T-helper 1 cell treated with Interleukin-12 subunit alpha and Interleukin-12 subunit beta and Interleukin-4 antibody, amounts not matched to agents 30 μg/mL and 1 μg/mL, for 36 hours (primary cell): ENCODE results near the gene FOSL1.
"Not testable (repeated sequence)": the region's sequence is repeated elsewhere in the genome, so short reads cannot be mapped to it uniquely, and the experiment has no call there.

Experiments used
- H3K27ac Mint-ChIP-seq: one replicate; pipeline ENCODE4 v1.8.0; 2021; ENCODE audit warnings: mild to moderate bottlenecking, mixed read lengths
- H3K27me3 Mint-ChIP-seq: one replicate; pipeline ENCODE4 v1.8.0; 2021; ENCODE audit warnings: low read depth, mixed read lengths
- H3K36me3 Mint-ChIP-seq: one replicate; pipeline ENCODE4 v1.8.0; 2021; ENCODE audit warnings: low read depth, mixed read lengths
- H3K4me1 Mint-ChIP-seq: one replicate; pipeline ENCODE4 v1.8.0; 2021; ENCODE audit warnings: low read depth, mixed read lengths
- H3K4me3 Mint-ChIP-seq: one replicate; pipeline ENCODE4 v1.8.0; 2021; ENCODE audit warnings: mild to moderate bottlenecking, moderate library complexity, mixed read lengths
- H3K9me3 Mint-ChIP-seq: one replicate; pipeline ENCODE4 v1.8.0; 2021; ENCODE audit warnings: mixed read lengths

Gene FOSL1

DNA sequence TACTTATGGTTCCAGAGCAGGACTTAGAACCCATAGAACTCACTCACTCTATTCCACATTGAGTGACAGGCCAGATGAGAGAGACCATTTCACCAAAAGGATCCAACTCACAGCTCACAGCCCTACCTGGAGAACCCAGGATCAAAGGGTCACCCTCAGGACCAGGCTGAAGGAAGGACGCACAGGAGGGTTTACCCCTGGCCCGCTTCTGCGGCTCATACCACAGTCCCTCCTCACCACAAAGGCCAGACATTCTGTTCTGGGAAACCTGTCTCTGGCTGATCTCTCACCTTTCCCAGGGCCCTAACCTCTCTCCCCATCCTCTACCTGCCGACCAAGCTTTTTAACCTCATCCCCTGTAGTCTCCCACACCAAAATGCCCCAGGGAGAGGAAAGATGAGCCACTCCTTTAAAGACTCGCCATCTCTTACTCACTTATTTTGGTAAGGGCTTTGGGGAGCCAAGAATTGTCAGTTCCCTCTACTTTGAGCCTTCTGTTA, 4.7 kb downstream of the FOSL1 start:
- H3K4me3 Mint-ChIP-seq, result peak overlapping the region; percentile 25
- H3K27me3 Mint-ChIP-seq, result no peaks in the 10 kb centered on the region
- no peaks in the 10 kb centered on the region for H3K9me3 Mint-ChIP-seq
- peaks cover 2% of the 10 kb centered on the region for H3K36me3 Mint-ChIP-seq
- H3K27ac Mint-ChIP-seq, result peak overlapping the region; percentile 62
- peaks cover 41% of the 10 kb centered on the region for H3K4me1 Mint-ChIP-seq

GRCh38 chr11:65894034-65894591, 6.1 kb downstream of the FOSL1 start:
- Mint-ChIP-seq H3K4me1 (peaks cover 53% of the 10 kb centered on the region), H3K9me3 (no peaks in the 10 kb centered on the region), H3K27ac (peak overlapping the region; percentile 84), H3K36me3 (peaks cover 2% of the 10 kb centered on the region), H3K27me3 (no peaks in the 10 kb centered on the region), H3K4me3 (peak overlapping the region; percentile 65)

- Mint-ChIP-seq H3K9me3 (no peaks in the 10 kb centered on the region), H3K4me3 (peak overlapping the region; percentile 65), H3K27me3 (no peaks in the 10 kb centered on the region), H3K27ac (peak overlapping the region; percentile 84), H3K4me1 (peaks cover 57% of the 10 kb centered on the region), H3K36me3 (peaks cover 4% of the 10 kb centered on the region)
Observed at GRCh38 chr11:65892661-65893317, 7.4 kb downstream of the FOSL1 start.

DNA sequence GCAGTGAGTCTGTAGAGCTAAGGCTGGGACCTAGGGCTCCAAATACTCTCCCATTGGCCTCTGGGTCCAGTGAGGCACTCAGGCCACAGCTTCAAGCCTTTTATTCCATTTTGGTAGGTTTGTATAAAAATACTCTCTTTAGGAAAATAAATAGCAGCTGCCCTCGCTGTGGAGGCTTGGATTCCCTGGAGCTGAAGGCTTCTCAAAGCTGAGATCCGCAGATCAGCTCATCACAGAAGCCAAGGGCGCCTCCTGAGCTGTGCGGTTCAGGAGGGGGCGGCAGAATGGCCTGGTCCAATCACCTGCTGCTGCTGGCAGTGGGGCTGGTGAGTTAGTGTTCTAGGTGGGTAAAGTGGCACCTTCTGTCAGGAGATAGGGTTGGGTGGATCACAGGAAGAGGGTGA, 8.0 kb downstream of the FOSL1 start:
- not testable (repeated sequence) for H3K9me3 Mint-ChIP-seq, H3K27me3 Mint-ChIP-seq, H3K36me3 Mint-ChIP-seq
- H3K4me3 Mint-ChIP-seq, result peak overlapping the region; percentile 65
- H3K4me1 Mint-ChIP-seq, result peaks cover 57% of the 10 kb centered on the region
- peak overlapping the region; percentile 76 for H3K27ac Mint-ChIP-seq

- Mint-ChIP-seq H3K27ac (peak overlapping the region; percentile 76), H3K4me1 (peaks cover 58% of the 10 kb centered on the region), H3K4me3 (peak overlapping the region; percentile 73), H3K27me3 (no peaks in the 10 kb centered on the region), H3K36me3 (peaks cover 8% of the 10 kb centered on the region), H3K9me3 (no peaks in the 10 kb centered on the region)
Observed at GRCh38 chr11:65891219-65892136, 8.7 kb downstream of the FOSL1 start.

GRCh38 chr11:65890324-65891218, 9.6 kb downstream of the FOSL1 start, which contains the start of gene CCDC85B:
Gene CCDC85B (plus strand): TSS chr11:65890673. CDS start chr11:65890784, 111 bp downstream.
- H3K27me3 Mint-ChIP-seq, result no peaks in the 10 kb centered on the region
- H3K27ac Mint-ChIP-seq, result peak within 1 kb of the TSS; percentile 97
- peaks cover 9% of the 10 kb centered on the region for H3K36me3 Mint-ChIP-seq
- peaks cover 56% of the 10 kb centered on the region for H3K4me1 Mint-ChIP-seq
- peak within 1 kb of the TSS; percentile 92 for H3K4me3 Mint-ChIP-seq
- H3K9me3 Mint-ChIP-seq, result no peaks in the 10 kb centered on the region

- peak within 1 kb of the TSS; percentile 92 for H3K4me3 Mint-ChIP-seq
- H3K36me3 Mint-ChIP-seq, result peaks cover 23% of the 10 kb centered on the region
- no peaks in the 10 kb centered on the region for H3K27me3 Mint-ChIP-seq
- H3K9me3 Mint-ChIP-seq, result no peaks in the 10 kb centered on the region
- peaks cover 60% of the 10 kb centered on the region for H3K4me1 Mint-ChIP-seq
- H3K27ac Mint-ChIP-seq, result peak within 1 kb of the TSS; percentile 97
Observed at GRCh38 chr11:65888163-65888814, 11.9 kb downstream of the FOSL1 start, which contains the start of gene FIBP. Gene FIBP (minus strand): TSS chr11:65888471. CDS start chr11:65888418, 53 bp downstream.

- Mint-ChIP-seq H3K27ac (peak overlapping the region; percentile 97), H3K27me3 (no peaks in the 10 kb centered on the region), H3K4me1 (peaks cover 54% of the 10 kb centered on the region), H3K36me3 (peaks cover 23% of the 10 kb centered on the region), H3K4me3 (peak overlapping the region; percentile 92), H3K9me3 (no peaks in the 10 kb centered on the region)
Observed at GRCh38 chr11:65887723-65888162, 12.4 kb downstream of the FOSL1 start.

DNA sequence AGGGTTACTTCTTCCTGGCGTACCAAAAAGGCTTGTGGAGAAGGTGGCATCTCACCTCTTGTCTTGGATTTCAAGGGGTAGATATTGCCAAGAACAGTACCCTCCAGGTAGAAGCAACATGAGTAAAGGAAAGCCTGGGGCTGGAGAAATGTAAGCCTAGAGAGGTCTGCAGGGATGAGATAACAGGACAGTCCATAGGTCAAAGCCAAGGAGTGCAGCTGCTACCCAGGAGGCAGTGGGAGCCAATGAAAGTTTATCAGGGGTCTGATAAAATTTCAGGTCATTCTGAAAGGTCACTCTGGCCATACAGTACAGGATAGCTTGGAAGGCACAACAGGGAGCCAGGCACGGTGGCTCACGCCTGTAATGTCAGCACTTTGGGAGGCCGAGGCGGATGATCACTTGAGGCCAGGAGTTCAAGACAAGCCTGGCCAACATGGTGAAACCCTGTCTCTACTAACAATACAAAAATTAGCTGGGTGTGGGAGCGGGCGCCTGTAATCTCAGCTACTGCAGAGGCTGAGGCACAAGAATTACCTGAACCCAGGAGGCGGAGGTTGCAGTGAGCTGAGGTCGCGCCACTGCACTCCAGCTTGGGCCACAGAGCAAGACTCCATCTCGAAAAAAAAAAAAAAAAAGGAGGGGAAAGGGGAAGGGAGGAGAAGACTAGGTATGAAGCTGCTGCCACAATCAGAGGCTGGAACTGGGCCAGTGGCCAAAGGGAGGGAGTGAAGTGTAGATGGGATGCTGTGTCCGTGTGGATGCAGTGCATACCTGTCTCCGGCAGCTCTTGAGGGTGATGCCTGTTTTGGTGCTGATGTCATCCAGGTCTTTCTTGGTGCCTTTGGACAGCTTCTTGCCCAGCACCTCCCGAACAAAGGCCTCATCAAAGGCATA, 13.1 kb downstream of the FOSL1 start:
- peak overlapping the region; percentile 45 for H3K27ac Mint-ChIP-seq
- H3K9me3 Mint-ChIP-seq, result no peaks in the 10 kb centered on the region
- no peaks in the 10 kb centered on the region for H3K27me3 Mint-ChIP-seq
- H3K4me1 Mint-ChIP-seq, result peaks cover 48% of the 10 kb centered on the region
- H3K36me3 Mint-ChIP-seq, result peaks cover 23% of the 10 kb centered on the region
- peak overlapping the region; percentile 92 for H3K4me3 Mint-ChIP-seq

GRCh38 chr11:65885808-65886536, 14.2 kb downstream of the FOSL1 start:
- peak overlapping the region; percentile 92 for H3K4me3 Mint-ChIP-seq
- peaks cover 23% of the 10 kb centered on the region for H3K36me3 Mint-ChIP-seq
- H3K27ac Mint-ChIP-seq, result no peak overlapping the region
- H3K9me3 Mint-ChIP-seq, result no peaks in the 10 kb centered on the region
- H3K4me1 Mint-ChIP-seq, result peaks cover 46% of the 10 kb centered on the region
- H3K27me3 Mint-ChIP-seq, result no peaks in the 10 kb centered on the region

- Mint-ChIP-seq H3K36me3 (peaks cover 23% of the 10 kb centered on the region), H3K4me3 (no peak overlapping the region), H3K9me3 (no peaks in the 10 kb centered on the region), H3K4me1 (peaks cover 52% of the 10 kb centered on the region), H3K27me3 (no peaks in the 10 kb centered on the region), H3K27ac (no peak overlapping the region)
Observed at GRCh38 chr11:65885231-65885630, 15.0 kb downstream of the FOSL1 start.

DNA sequence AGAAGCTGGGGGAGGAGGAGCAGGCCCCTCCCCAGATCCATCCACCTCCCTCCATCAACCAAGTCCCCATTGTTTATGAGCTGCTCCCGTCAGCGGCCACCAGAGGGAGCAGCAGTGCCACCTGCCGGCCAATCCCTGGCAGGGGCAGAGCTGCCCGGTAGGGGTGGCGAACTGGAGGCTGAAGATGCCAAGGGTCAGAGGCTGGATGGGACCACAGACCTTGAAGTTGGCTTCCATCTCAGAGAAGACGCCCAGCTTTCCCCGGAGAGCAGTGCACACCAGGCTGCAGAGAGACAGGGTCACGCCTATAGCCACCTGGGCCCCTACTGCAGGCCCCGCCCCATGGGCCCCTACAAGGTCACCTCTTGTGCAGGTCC, 15.5 kb downstream of the FOSL1 start:
- Mint-ChIP-seq H3K4me1 (peaks cover 46% of the 10 kb centered on the region), H3K9me3 (no peaks in the 10 kb centered on the region), H3K27ac (peak overlapping the region; percentile 65), H3K27me3 (no peaks in the 10 kb centered on the region), H3K36me3 (peaks cover 23% of the 10 kb centered on the region), H3K4me3 (peak overlapping the region; percentile 46)
